Measurements from ENCODE around the gene PBX1.
"Not testable (repeated sequence)": the region's sequence is repeated elsewhere in the genome, so short reads cannot be mapped to it uniquely, and the experiment has no call there.

The PBX1 gene

DNA sequence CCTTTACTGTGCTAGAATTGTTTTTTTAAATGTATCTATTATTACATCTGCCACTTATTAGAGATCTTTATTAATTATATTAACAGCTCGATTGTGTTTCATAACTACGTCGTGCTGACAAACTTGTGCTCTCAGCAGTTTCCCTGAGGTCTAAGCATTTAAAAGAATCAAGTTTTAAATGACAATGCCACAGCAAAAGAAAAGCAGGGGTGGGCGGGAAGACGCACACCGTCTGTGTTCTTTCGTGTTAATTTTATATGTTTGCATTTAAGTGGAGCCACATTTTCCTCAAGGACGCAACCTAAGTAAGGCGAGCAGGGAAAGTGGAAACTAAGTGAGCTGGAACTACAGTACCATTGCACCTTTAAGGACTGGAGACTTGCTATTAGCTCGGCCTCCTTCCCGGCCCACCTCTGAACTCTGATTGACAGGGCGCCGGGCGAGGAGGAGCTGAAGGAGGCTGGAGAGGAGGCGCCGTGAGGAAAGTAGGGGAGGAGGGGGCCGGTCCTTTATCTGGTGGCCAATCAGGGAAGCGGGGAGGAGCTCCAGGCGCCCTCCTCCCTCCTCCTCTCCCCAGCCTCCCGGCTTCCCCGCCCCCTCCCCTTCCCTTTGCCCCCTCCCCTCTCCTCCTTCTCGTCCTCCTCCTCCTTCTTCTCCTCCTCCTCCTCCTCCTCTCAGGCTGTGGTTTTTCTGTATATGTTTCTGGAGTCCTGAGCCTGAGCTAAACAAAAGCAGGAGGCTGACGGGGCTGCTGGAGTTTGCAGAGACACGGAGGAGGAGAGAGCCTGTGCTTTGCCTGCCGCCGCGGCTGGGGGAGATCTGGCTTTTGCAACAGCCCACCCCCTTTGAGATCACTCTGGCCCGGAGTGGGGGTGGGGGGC, at the start of gene PBX1:
PBX1 (plus strand) TSS at position 724 of the 881 bp plus-strand sequence.
- DNase-seq: peak; percentile 99

DNA sequence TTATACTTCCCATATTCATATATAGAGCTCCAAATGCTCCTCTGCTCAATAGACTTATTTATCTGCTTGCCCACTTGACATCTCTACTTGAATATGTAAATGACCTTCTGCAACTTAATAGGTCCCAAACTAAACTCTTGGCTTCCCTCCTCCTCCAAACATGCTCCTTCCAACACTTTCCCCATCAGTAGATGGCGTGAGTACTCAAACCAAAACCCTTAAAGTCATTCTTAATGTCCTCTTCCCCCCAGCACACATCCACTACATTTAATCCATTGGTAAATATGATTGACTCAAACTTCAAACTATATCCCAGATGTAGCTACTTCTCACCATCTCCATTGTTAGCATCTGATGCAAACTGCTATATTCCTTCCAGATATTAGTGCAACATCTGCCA, 48.5 kb upstream of the PBX1 start:
- DNase-seq: no peak

DNA sequence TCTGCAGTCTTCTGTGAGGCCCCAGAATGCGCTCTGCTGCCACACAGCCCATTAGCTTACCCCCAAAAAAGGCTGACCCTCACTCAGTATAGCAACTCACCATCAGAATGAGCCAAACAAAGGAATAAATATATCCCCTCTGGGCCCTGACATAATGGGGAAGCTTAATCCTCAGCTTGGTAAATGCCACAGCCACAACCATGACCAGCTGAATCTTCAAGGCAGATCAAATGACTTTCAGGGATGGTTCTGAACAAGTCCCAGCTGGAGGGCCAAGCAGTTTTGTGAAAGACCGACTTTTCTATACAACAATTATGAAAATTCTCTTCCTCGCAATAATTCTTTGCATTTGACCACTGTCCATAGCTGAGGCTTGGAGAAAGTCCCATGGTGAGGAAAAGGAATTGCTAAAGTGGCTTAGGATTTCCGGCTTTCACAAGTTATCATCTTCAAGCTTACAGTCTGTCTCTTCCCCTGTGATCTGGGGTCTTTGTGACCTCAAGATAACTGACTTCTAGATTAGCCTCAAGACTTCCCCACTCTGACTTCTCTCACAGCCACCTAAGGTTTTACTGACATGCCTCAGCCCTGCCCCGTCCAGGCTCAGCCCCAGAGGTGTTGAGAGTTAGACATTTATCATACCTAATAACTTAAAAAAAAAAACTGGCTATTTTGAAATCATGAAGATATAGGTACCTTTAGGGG, 47.8 kb upstream of the PBX1 start:
- no peak for DNase-seq

DNA sequence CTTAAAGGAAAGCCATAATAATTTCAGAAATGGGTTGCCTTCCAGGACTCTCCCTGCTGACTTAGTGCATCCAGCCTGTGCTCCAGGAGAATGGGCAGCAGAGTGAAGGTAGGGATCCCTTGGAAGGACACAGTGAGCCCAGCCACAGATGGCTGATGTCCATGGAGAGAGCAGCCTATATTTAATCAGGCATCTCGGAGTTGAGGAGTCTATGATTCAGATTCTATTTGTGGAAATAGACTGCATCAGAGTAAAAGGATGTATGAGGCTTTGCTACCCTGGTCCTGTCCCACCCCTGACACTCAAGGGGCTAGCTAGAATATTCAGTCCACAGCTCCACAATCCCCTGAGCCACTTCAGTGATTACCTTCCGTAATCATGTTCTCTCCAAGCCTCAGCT, 43.8 kb upstream of the PBX1 start:
- DNase-seq: no peak

DNA sequence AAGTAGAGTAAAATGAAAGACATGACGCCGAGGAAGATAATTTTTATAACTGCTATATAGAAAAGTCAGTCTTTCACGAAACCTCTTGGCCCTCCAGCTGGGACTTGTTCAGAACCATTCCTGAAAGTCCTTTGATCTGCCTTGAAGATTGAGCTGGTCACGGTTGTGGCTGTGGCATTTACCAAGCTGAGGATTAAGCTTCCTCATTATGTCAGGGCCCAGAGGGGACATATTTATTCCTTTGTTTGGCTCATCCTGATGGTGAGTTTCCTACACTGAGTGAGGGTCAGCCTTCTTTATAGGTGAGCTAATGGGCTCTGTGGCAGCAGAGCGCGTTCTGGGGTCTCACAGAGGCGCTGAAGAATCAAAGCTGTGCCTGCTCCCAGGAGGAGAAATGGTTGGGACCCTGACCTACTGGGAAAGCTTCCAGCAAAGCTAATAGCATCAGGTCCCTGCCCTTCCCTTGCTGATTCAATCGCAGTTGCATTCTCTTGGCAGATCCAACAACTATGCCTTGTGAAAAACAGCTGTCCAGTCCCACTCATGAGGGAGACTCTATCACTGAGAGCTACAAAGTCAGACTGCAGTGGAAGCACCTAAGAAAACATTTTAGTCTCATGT, 43.2 kb upstream of the PBX1 start:
- peak; percentile 37 for DNase-seq

DNA sequence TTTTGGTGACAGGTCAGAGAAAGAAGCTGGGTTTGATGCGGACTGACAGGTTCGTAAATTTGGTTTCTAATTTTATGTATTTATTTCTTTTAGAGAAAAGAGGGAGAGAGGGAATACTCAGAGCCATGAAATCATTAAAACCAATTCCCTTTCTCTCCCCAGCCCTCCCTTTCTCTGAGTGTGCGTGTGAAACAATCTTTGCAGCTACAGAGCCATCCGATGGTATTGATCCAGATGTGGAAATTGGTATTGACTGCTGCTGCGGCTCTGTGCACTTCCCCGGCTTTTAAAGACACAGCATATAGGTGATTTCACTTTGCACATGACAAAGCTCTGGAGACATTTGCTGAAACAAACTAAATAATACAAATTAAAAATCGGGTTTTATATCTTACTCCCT, 42.4 kb upstream of the PBX1 start:
- no peak for DNase-seq

DNA sequence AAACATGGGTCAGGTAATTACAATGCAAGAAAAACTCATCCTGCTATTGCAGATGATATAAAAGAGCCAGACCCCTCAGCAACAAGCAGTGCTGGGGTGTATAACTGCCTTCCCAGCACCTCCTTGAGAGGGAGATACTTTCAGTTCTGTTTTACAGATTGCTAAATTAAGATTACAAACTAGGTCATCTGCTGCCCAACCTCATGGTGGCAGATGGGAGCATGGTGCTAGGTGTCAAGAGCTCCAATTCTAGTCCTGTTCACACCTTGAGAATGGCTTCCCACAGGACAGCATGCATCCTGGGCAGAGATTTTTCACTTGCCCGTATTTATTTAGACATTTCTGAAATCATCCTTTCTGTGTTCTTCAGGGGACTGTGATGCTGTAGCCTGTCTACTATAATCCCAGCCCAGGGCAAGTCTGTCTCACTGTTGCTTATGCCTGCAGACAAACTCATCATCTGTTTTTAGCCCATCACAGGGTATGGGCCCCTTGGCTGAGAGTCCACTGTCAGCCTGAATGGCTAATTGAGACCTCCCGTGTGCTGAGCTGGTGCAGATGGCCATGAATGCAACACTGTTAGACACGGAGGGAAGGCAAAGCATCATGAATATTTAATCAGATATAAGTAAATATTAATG, 40.2 kb upstream of the PBX1 start:
- peak; percentile 20 for DNase-seq

DNA sequence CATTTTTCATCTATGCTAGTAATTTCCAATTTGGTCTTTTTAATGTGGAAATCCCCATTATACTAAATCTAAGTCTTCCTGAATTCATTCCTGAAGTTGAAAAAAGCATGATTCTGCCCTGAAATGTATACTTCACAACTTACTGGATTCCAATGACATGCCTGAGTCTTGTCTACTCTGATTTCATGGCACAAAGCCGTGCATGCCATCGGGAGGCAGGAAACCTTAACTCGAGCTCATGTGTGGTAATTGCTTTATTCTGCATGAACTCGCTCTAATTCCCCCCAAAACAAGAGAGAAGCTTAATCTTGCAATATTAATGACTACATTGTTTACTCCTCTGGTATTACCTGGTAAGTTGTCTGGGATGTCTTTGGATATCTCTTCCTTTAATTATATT, 39.6 kb upstream of the PBX1 start:
- no peak for DNase-seq

DNA sequence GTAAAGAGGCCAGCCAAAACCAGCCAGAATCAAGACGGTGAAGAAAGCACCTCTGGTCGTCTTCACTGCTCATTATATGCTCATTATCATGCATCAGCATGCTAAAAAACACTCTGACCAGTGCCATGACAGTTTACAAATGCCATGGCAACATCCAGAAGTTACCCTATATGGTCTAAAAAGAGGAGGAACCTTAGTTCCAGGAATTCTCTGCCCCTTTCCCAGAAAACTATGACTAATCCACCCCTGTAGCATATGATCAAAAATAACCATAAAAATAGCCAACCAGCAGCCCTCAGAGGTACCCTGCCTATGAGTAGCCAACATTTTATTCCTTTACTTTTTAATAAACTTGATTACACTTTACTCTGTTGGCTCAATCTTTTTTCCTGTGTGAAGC, 34.2 kb upstream of the PBX1 start:
- no peak for DNase-seq

DNA sequence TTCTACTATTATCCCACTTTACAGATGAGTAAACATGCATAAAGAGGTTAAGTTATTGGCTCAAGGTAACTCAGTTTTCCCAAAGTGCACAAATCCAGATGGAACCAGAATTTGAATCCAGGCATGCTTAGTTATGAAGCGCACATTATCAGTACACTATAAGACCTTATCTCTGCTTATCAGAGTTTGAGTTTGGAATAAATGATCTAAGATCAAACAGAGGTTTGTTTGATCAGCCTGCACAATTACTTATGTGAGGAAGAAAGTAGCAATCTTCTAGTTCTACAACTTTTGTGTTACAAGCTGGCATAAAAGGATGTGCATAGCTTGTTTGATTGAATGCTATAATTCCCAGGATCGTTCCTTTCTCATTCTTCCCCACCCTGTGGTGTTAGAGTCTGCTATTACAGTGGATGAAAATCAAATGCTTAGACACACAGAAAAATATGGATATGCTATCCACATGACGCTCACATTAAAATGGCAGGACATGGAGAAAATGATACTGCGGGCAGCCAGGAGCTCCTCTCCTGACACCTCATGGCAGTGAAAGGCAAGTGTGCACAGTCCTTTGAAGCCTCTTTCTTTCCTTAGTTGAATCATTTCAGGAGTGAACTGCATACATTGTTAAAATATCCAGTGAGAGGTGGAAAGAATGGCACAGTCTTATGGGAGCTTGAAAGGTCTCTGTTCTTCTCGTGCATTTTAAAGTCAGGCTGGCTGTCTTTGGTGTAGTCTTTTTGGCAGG, 23.9 kb upstream of the PBX1 start:
- no peak for DNase-seq

DNA sequence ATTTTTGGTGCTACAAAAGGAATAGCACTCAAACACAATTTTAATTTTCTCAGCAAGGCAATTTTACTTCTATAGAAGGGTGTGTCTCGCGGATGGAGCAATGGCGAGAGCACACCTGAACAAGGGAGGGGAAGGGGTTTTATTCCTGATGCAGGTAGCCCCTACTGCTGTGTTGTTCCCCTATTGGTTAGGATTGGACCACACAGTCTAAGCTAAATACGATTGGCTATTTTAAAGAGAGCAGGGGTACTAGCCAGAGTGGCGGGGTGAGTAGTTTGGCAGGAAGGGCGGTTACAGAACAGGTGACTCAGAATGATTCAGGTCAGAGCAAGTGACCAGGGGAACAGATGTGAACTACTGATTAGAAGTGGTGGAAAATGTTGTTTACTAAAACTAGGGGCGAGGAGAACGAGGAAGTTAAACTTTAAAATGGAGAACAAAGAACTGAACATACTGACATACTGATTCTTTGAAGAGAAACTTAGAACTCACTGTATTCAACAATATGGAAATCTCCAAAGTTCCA, 6.5 kb upstream of the PBX1 start:
- not testable (repeated sequence) for DNase-seq

DNA sequence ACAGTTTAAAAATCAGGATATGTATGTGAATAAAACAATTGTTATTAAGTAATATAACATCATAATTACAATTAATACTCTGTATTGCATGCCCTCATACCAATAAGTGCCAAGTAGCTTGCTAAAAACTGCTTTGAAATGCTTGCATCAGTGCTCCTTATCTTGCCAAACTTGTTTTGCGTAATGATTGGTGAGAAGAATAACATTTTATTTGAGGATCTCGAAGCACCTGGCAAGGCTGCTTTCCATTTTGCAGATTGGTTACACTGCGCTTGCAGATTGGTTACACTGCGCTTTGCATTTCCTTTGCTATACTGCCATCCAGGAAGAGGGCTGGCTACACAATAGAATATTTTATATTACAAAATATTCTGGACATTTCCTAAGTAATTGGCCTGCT, 1.7 kb upstream of the PBX1 start:
- DNase-seq: no peak

DNA sequence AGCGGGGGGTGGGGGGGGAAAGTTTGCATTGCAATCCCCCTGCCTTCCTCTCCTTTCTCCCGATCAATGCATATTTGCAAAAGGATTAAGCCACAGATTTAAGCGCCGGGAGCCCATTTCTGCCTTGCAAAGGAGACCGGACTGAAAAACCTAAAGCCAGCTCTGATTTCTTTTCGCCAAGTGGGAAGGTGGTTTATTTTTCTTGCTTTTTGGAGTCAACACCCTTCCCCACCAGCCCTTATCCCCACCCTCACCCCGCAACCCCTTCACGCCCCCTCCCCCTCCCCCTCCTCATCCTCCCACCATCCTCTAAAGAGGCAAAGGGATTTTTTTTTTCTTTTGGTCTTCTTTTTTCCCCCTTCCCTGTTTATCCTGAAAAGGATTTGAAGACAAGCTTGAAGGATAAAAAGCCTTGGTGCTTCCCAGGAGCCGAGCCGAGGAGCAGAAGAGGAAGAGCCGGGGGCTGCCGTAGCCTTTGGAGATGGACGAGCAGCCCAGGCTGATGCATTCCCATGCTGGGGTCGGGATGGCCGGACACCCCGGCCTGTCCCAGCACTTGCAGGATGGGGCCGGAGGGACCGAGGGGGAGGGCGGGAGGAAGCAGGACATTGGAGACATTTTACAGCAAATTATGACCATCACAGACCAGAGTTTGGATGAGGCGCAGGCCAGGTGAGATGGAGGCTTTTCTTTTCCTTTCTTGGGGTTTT, 513 bp downstream of the PBX1 start:
- DNase-seq: peak; percentile 70

DNA sequence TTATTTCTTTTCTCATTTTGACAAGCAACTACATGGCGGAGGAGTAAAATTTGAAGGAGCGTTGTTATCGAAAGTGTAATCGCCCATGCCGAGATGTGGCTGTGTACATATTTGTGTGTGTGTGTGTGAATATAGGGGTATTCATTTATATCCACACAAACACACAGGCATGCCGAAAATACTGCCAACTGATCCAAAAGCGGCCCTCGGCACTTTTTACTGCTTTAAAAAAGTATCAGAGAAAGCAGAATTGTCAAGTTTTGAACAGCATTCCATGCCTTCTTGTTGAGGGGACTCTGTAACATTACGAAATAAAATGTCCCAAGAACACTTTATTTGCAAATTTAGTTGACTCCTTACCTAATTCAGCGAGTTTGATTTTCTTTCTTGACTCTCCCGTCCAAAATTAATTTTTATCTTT, 1.1 kb downstream of the PBX1 start:
- DNase-seq: peak; percentile 25

DNA sequence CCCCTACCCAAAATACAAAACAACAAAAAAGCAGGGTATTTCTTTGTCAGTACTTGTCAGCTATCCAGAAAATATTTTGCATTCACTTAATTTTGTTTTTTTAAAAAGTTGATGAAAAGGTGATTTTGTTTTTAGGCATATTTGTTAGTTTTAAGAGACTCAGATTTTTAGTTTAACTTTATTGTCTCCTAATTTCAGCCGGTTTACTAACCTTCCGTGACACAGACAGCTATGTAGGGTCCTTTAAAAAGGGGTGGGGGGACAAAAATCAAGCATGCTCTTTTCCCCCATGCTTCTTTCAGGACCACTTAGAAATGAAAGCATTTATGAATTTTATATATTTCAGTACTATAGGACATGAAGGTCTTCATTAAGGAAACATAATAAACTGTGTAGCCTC, 1.6 kb downstream of the PBX1 start:
- no peak for DNase-seq

DNA sequence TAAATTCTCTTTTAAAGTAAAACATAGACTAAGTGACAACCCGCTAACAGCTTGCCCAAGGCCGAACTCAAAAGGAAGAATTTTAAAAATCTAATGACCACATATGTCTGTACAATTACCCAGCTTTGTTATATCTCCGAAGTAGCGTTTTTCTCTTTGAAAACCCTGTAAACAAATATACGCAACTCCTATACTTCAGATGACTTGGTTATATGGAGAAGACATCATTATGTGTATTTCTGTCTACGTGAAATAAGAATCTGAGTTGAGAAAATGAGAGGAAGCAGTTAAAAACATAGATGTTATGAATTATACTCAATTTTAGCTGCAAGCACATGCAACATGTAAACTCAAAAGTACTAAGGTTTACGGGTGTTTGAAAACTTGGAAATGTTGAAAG, 2.0 kb downstream of the PBX1 start:
- DNase-seq: no peak

DNA sequence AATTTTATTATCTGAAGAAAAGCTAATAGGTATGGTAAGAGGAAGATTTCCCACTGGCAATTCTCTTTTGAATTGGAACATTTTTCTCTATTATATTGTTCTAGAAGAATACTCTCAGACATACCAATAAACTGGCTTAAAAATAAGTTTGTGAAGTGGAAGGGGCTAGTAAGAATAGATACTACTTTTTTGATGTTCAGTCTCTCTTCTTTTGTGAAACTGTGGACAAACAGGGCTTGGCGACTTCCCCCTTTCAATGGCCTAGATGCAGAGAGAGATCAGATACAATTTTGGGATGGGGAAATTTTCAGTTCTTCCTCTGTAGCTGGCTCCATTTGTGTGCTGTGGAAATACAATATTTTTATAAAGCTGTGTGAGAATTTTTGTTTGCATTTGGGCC, 2.5 kb downstream of the PBX1 start:
- no peak for DNase-seq

DNA sequence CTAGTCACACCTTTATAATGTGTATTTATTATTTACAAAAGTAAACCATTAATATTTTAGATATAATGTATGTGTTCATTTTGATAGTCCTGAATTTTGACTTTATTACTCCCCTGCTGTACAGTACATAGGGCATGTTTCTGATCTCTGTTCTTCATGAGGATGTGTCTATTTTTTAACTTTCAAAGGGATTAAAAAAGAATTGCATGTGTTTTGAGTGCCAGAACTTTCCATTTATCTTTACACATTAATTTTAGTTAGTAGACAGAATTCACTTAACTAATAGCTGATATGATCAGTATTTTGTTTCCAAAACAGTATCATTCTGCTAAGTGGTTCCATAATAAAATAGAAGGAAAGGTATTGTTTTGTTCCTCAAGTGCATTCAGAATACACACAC, 3.1 kb downstream of the PBX1 start:
- no peak for DNase-seq

DNA sequence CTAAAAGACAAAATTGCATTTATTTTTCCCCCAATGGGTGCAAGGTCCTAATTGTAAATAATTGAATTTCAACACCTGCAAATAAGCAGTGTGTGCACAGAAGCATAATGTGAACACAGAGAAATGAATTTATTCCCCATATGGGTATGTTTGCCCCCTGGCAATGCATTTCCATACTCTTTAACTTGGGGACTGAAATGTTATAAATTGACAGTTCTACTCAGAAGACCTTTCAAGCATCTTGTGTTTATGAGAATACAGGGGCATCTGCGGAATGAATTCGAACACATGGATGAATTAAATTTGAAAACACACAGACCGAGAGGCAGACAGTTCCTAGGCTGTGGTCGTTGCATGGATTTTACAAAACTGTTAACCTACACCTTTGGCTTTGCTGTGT, 3.5 kb downstream of the PBX1 start:
- DNase-seq: no peak

DNA sequence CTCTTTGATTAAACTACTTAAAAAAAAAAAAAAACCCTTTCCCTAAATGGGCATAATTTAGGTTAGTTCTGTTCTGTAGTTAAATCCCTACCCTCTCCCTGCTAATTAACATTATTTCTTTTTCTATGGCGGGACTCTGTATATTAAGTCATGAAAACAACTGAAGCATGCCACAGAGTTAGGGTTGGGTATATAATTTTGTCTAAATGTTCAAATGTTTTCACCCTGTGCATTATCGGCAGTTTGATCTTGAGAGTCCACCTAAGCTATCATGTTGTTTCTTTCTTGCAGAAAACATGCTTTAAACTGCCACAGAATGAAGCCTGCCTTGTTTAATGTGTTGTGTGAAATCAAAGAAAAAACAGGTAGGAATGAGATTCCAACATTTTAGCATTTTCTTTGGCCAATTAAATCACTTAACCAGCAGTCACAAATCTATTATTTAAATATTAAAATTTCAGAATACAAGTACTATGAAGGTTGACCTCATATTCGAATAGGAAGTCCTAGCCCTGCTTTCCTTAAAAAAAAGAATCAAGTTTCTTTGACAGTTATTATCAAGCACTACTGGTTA, 4.0 kb downstream of the PBX1 start:
- no peak for DNase-seq

DNA sequence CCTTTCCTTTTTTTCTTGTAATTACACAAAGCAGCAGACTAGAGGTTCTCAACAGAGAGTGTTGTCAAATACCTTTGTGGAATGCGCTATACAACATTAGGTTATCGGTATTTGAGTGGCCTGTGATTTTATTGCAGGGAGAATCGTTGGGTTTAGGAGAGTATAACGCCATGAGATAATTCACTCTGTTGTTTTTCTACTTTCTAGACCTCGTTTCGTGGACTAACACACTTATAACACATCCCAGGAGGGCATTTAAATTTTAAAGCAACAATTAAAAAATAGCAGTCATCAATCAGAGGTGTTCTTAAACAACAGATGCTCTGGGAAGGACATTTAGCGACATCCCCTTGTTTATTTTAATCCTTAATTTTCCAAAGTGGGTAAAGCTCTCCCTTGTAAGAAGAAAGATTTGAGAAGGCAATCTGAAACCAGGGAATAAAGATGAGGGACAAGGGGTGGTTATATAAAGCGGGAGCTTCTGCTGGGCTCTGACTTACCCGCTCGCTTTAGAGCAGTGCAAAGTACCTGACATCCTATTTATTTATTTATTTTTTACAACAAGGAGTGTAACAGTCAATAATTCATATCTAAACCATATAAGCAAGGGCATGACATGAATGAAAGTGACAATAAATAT, 4.9 kb downstream of the PBX1 start:
- DNase-seq: no peak

Measured in right hindlimb (tissue), 1 donor.